Ovary (tissue), 3 donors: Measurements from ENCODE around the gene TRPT1.

ENCODE experiments used
- CTCF ChIP-seq, 3 donors: fragments of 450-650 bp in 2 of 3; fragments of 200-600 bp in 1 of 3; IDR thresholded peaks; one replicate each; pipeline versions ENCODE4 v1.5.1 to v1.8.0; 2016 to 2022; ENCODE audit warnings: antibody characterized with exemption in 3 of 3, mild to moderate bottlenecking in 1 of 3
- POLR2A ChIP-seq: fragments of 450-650 bp; IDR thresholded peaks from one replicate; pipeline ENCODE4 v1.6.1; 2017; ENCODE audit warnings: antibody characterized with exemption, mild to moderate bottlenecking, moderate library complexity
- donor health status: DM: no; HTN: no; CAD: no.

DNA sequence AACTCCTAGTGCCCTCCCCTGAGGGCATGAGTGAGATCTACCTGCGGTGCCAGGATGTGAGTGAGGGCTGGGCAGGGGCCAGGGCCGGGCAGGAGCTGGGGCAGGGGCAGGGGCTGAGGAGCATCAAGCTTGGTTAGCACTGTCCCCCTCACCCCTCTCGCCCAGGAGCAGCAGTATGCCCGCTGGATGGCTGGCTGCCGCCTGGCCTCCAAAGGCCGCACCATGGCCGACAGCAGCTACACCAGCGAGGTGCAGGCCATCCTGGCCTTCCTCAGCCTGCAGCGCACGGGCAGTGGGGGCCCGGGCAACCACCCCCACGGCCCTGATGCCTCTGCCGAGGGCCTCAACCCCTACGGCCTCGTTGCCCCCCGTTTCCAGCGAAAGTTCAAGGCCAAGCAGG is 5.7 kb downstream of the TRPT1 start:
- TF ChIP-seq CTCF (IDR thresholded peaks at IDR 0.05) = no peak
- TF ChIP-seq POLR2A = no peak
